Vagina (tissue), 2 donors: ENCODE measurements around the gene HMGN1. TPM values are rescaled to one million over a fixed set of nuclear protein-coding genes. Genes with fewer than 3 reads are reported as not detected.

Source experiments
- DNase-seq, 2 donors: peaks; one replicate each; pipeline ENCODE4 v3.0.0-alpha.2; 2017; ENCODE audit errors: extremely low spot score in 2 of 2
- H3K27ac ChIP-seq: fragments of 200-600 bp; sonication (generic); one replicate; pipeline ENCODE4 v1.5.1; 2019
- H3K27me3 ChIP-seq: fragments of 200-600 bp; sonication (generic); one replicate; pipeline ENCODE4 v1.5.1; 2019
- H3K36me3 ChIP-seq, 2 donors: fragments of 200-600 bp; sonication (generic); one replicate each; pipeline ENCODE4 v1.5.1; 2017 to 2019
- H3K4me1 ChIP-seq: fragments of 200-600 bp; sonication (generic); one replicate; pipeline ENCODE4 v1.5.1; 2019
- H3K4me3 ChIP-seq, 2 donors: fragments of 200-600 bp; sonication (generic); 1 replicate in 1 of 2; 2 replicates in 1 of 2; pipeline ENCODE4 v1.5.1; 2016 to 2019
- H3K9me3 ChIP-seq: fragments of 200-600 bp; sonication (generic); one replicate; pipeline ENCODE4 v1.5.1; 2019
- CTCF ChIP-seq, 3 experiments: fragments of 450-650 bp in 2 of 3; fragments of 200-600 bp in 1 of 3; sonication (generic) in 1 of 3; IDR thresholded peaks; one replicate each; pipeline ENCODE4 v1.5.1; 2017 to 2019; ENCODE audit warnings: antibody characterized with exemption in 3 of 3, mild to moderate bottlenecking in 2 of 3, moderate library complexity in 2 of 3
- POLR2A ChIP-seq, 2 donors: fragments of 450-650 bp; IDR thresholded peaks; one replicate each; pipeline ENCODE4 v1.6.1; 2017; ENCODE audit warnings: antibody characterized with exemption in 2 of 2, mild to moderate bottlenecking in 2 of 2, moderate library complexity in 2 of 2
- POLR2AphosphoS5 ChIP-seq, 2 donors: sonication (generic); formaldehyde crosslinking; IDR thresholded peaks; one replicate each; pipeline ENCODE4 v1.9.0; 2017; ENCODE audit warnings: antibody characterized with exemption in 2 of 2, mild to moderate bottlenecking in 2 of 2, low read depth in 1 of 2; ENCODE audit not compliant: insufficient read depth in 1 of 2
- intact Hi-C: fragments of 100-400 bp; cut with DNase I; formaldehyde crosslinking; loops from one replicate; pipeline ENCODE4 v1.15.1; 2023
- total RNA-seq: library from RNA; depleted of rRNA; stranded (reverse); fragments of >200 nt; gene quantifications from one replicate; pipeline ENCODE4 v1.2.3, GENCODE V29; 2016

HMGN1 gene
- total RNA-seq, 1 donor from 2014 or later = 82.0 TPM

GRCh38 chr21:39359382-39359781, 10.5 kb upstream of the HMGN1 start:
- H3K27ac ChIP-seq = no peak overlapping the region
- intact Hi-C loops = no loop called here
- H3K4me1 ChIP-seq = no peaks in the 10 kb centered on the region
- no peak for DNase-seq
- H3K36me3 ChIP-seq = no peaks in the 10 kb centered on the region
- H3K27me3 ChIP-seq = no peaks in the 10 kb centered on the region
- TF ChIP-seq POLR2AphosphoS5 (IDR thresholded peaks at IDR 0.05; ENCODE audit: insufficient read depth in 1 of 2, low read depth in 1 of 2) (no peak), POLR2A (IDR thresholded peaks at IDR 0.05) (no peak), CTCF (IDR thresholded peaks at IDR 0.05) (no peak)
- H3K9me3 ChIP-seq = no peaks in the 10 kb centered on the region
- no peak overlapping the region for H3K4me3 ChIP-seq

- Histone ChIP-seq H3K4me3 (no peak overlapping the region), H3K4me1 (peaks cover 8% of the 10 kb centered on the region), H3K27me3 (no peaks in the 10 kb centered on the region), H3K36me3 (no peaks in the 10 kb centered on the region), H3K9me3 (no peaks in the 10 kb centered on the region), H3K27ac (no peak overlapping the region)
- no peak for TF ChIP-seq POLR2A (IDR thresholded peaks at IDR 0.05)
- TF ChIP-seq CTCF (IDR thresholded peaks at IDR 0.05) = no peak
- TF ChIP-seq POLR2AphosphoS5 (IDR thresholded peaks at IDR 0.05; ENCODE audit: insufficient read depth in 1 of 2, low read depth in 1 of 2) = no peak
- no peak for DNase-seq
- intact Hi-C loops = no loop called here
Observed at GRCh38 chr21:39353295-39353694, 4.4 kb upstream of the HMGN1 start.

GRCh38 chr21:39350094-39351005, 1.5 kb upstream of the HMGN1 start:
- H3K4me3 ChIP-seq = peak overlapping the region in 1 of 2 donors; percentile 81
- H3K9me3 ChIP-seq = no peaks in the 10 kb centered on the region
- no peak for DNase-seq
- H3K27me3 ChIP-seq = no peaks in the 10 kb centered on the region
- peak overlapping the region; percentile 84 for H3K27ac ChIP-seq
- no peaks in the 10 kb centered on the region for H3K36me3 ChIP-seq
- intact Hi-C loops = no loop called here
- peaks cover 36% of the 10 kb centered on the region for H3K4me1 ChIP-seq
- TF ChIP-seq POLR2A (IDR thresholded peaks at IDR 0.05) = no peak
- TF ChIP-seq POLR2AphosphoS5 (IDR thresholded peaks at IDR 0.05; ENCODE audit: insufficient read depth in 1 of 2, low read depth in 1 of 2) = no peak
- TF ChIP-seq CTCF (IDR thresholded peaks at IDR 0.05) = no peak

GRCh38 chr21:39349211-39350093, 564 bp upstream of the HMGN1 start:
- Histone ChIP-seq H3K4me3 (peak overlapping the region; percentile 81 to 82), H3K36me3 (no peaks in the 10 kb centered on the region), H3K27me3 (no peaks in the 10 kb centered on the region), H3K27ac (peak overlapping the region; percentile 84), H3K9me3 (no peaks in the 10 kb centered on the region), H3K4me1 (peaks cover 36% of the 10 kb centered on the region)
- intact Hi-C loops = loop anchor here (2.0 kb wide), 1 partner anchor 37 kb away; the partner anchor contains the start of gene BRWD1
- DNase-seq = peak in 1 of 2 donors; percentile 97
- TF ChIP-seq CTCF (IDR thresholded peaks at IDR 0.05) (no peak), POLR2AphosphoS5 (IDR thresholded peaks at IDR 0.05; ENCODE audit: insufficient read depth in 1 of 2, low read depth in 1 of 2) (peak; percentile 75 to 78)
